Right hindlimb (tissue), 1 donor: Measurements from ENCODE around the gene LRRC36.

Experiments used
- DNase-seq: peaks from one replicate; pipeline ENCODE4 v3.0.0-alpha.2; 2018

LRRC36 gene

GRCh38 chr16:67296420-67296819, 30.2 kb upstream of the LRRC36 start:
- peak; percentile 23 for DNase-seq

GRCh38 chr16:67298277-67298676, 28.3 kb upstream of the LRRC36 start:
- DNase-seq = peak; percentile 10

GRCh38 chr16:67299269-67299668, 27.3 kb upstream of the LRRC36 start:
- peak; percentile 7 for DNase-seq

GRCh38 chr16:67301080-67301782, 25.4 kb upstream of the LRRC36 start:
- DNase-seq = peak; percentile 85

- no peak for DNase-seq
These were observed 24.5 kb upstream of the LRRC36 start for GRCh38 chr16:67302076-67302475.

GRCh38 chr16:67302970-67303369, 23.6 kb upstream of the LRRC36 start:
- DNase-seq = no peak

GRCh38 chr16:67304020-67304419, 22.6 kb upstream of the LRRC36 start:
- no peak for DNase-seq

- DNase-seq = no peak
These were observed 21.2 kb upstream of the LRRC36 start for GRCh38 chr16:67305216-67306071.

- DNase-seq = no peak
These were observed 16.1 kb upstream of the LRRC36 start for GRCh38 chr16:67310561-67310960.

GRCh38 chr16:67311607-67312488, 14.8 kb upstream of the LRRC36 start:
- DNase-seq = peak; percentile 46

- DNase-seq = no peak
These were observed 13.9 kb upstream of the LRRC36 start for GRCh38 chr16:67312719-67313118.

- DNase-seq = no peak
These were observed 8.8 kb upstream of the LRRC36 start for GRCh38 chr16:67317853-67318252.

- no peak for DNase-seq
These were observed 522 bp upstream of the LRRC36 start for GRCh38 chr16:67326115-67326471.

- DNase-seq = no peak
These were observed 1.1 kb downstream of the LRRC36 start for GRCh38 chr16:67327743-67328142.

GRCh38 chr16:67329901-67330300, 3.3 kb downstream of the LRRC36 start:
- no peak for DNase-seq

GRCh38 chr16:67333315-67333714, 6.7 kb downstream of the LRRC36 start:
- DNase-seq = no peak

GRCh38 chr16:67336116-67336515, 9.5 kb downstream of the LRRC36 start:
- DNase-seq = no peak

- DNase-seq = no peak
These were observed 10.0 kb downstream of the LRRC36 start for GRCh38 chr16:67336648-67337047.

- no peak for DNase-seq
These were observed 12.8 kb downstream of the LRRC36 start for GRCh38 chr16:67339453-67339852.

- no peak for DNase-seq
These were observed 14.6 kb downstream of the LRRC36 start for GRCh38 chr16:67341250-67341649.

- no peak for DNase-seq
These were observed 16.0 kb downstream of the LRRC36 start for GRCh38 chr16:67342616-67343015.

GRCh38 chr16:67345401-67345800, 18.8 kb downstream of the LRRC36 start:
- DNase-seq = no peak

- no peak for DNase-seq
These were observed 19.7 kb downstream of the LRRC36 start for GRCh38 chr16:67346341-67346740.
